OCI-LY3 (cell line): Measurements from ENCODE around the gene DBNDD1.

Experiments used
- H2AFZ ChIP-seq: fragments of 200-600, 300-600 bp; shearing (Covaris generic); 2 replicates; pipeline ENCODE4 v1.6.0; 2014; ENCODE audit warnings: antibody characterized with exemption, low read depth, low read length
- H3K27ac ChIP-seq: fragments of 200-600, 300-600 bp; sonication (generic); 2 replicates; pipeline ENCODE4 v1.5.1; 2014; ENCODE audit warnings: mild to moderate bottlenecking, low read length, moderate library complexity, mixed read lengths
- H3K27me3 ChIP-seq: fragments of 200-600, 300-600 bp; sonication (generic); 2 replicates; pipeline ENCODE4 v1.6.1; 2014; ENCODE audit warnings: low read depth, low read length, mixed read lengths
- H3K36me3 ChIP-seq: fragments of 200-600, 300-600 bp; sonication (generic); replicated peaks from 2 replicates; pipeline ENCODE3; 2014; ENCODE audit warnings: low read depth, low read length, mixed read lengths
- H3K4me1 ChIP-seq: fragments of 300-600, 200-600 bp; sonication (generic); 2 replicates; pipeline ENCODE4 v1.6.1; 2014; ENCODE audit warnings: low read length, mixed read lengths
- H3K4me2 ChIP-seq: fragments of 200-600, 300-600 bp; sonication (generic); 2 replicates; pipeline ENCODE4 v1.6.1; 2014; ENCODE audit warnings: low read length, mixed read lengths
- H3K4me3 ChIP-seq: fragments of 300-600, 200-600 bp; sonication (generic); 2 replicates; pipeline ENCODE4 v1.5.1; 2014; ENCODE audit warnings: antibody characterized with exemption, mild to moderate bottlenecking, low read length, moderate library complexity
- H3K79me2 ChIP-seq: fragments of 300-600, 200-600 bp; shearing (Covaris generic); 2 replicates; pipeline ENCODE4 v1.6.1; 2014; ENCODE audit warnings: mild to moderate bottlenecking, low read length, mixed read lengths
- H3K9ac ChIP-seq: fragments of 300-600, 200-600 bp; shearing (Covaris generic); 2 replicates; pipeline ENCODE4 v1.6.0; 2014; ENCODE audit warnings: mild to moderate bottlenecking, low read length, moderate library complexity
- H3K9me3 ChIP-seq: fragments of 200-600, 300-600 bp; shearing (Covaris generic); 2 replicates; pipeline ENCODE4 v1.6.1; 2014; ENCODE audit warnings: low read length, mixed read lengths; ENCODE audit not compliant: insufficient read depth
- H4K20me1 ChIP-seq: fragments of 200-600, 300-600 bp; sonication (generic); 2 replicates; pipeline ENCODE4 v1.6.1; 2016; ENCODE audit warnings: low read length, mixed read lengths; ENCODE audit not compliant: insufficient read depth
- EZH2phosphoT487 ChIP-seq: fragments of 200-600 bp; shearing (Covaris generic); IDR thresholded peaks from 2 replicates; pipeline ENCODE4 v1.6.1; 2018; ENCODE audit warnings: antibody characterized with exemption, mixed run types, low read depth
- TF ChIP-seq, protein P1 (sequence below): fragments of 200-600, 300-600 bp; sonication (generic); IDR thresholded peaks from 2 replicates; pipeline ENCODE4 v1.5.1; 2014; ENCODE audit warnings: antibody characterized with exemption, low read length, low read depth

Gene DBNDD1

DNA sequence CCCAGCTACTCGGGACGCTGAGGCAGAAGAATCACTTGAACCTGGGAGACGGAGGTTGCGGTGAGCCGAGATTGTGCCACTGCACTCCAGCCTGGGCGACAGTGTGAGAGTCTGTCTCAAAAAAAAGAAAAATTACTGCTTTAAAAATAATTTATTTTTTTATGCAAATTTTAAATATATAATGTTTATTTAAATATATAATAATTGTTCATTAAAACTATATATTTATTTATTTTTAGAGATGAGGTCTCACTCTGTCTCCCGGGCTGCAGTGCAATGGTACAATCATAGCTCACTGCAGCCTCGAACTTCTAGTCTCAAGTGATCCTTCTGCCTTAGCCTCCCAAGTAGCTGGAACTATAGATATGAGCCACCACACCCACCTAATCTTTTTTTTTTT lies 15.2 kb upstream of the DBNDD1 start:
- Histone ChIP-seq H3K4me1 (no peaks in the 10 kb centered on the region), H4K20me1 (0 out of 2 replicates have a peak, but pooled peaks cover 6% of the 10 kb centered on the region), H3K4me3 (no peak overlapping the region), H3K27ac (no peak overlapping the region), H3K36me3 (no peaks in the 10 kb centered on the region), H3K79me2 (no peaks in the 10 kb centered on the region), H3K4me2 (no peak overlapping the region), H2AFZ (no peak overlapping the region), H3K9me3 (no peaks in the 10 kb centered on the region), H3K27me3 (no peaks in the 10 kb centered on the region), H3K9ac (no peak overlapping the region)
- TF ChIP-seq EZH2phosphoT487: no peak
- TF ChIP-seq, protein P1, sequence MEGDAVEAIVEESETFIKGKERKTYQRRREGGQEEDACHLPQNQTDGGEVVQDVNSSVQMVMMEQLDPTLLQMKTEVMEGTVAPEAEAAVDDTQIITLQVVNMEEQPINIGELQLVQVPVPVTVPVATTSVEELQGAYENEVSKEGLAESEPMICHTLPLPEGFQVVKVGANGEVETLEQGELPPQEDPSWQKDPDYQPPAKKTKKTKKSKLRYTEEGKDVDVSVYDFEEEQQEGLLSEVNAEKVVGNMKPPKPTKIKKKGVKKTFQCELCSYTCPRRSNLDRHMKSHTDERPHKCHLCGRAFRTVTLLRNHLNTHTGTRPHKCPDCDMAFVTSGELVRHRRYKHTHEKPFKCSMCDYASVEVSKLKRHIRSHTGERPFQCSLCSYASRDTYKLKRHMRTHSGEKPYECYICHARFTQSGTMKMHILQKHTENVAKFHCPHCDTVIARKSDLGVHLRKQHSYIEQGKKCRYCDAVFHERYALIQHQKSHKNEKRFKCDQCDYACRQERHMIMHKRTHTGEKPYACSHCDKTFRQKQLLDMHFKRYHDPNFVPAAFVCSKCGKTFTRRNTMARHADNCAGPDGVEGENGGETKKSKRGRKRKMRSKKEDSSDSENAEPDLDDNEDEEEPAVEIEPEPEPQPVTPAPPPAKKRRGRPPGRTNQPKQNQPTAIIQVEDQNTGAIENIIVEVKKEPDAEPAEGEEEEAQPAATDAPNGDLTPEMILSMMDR: no peak

DNA sequence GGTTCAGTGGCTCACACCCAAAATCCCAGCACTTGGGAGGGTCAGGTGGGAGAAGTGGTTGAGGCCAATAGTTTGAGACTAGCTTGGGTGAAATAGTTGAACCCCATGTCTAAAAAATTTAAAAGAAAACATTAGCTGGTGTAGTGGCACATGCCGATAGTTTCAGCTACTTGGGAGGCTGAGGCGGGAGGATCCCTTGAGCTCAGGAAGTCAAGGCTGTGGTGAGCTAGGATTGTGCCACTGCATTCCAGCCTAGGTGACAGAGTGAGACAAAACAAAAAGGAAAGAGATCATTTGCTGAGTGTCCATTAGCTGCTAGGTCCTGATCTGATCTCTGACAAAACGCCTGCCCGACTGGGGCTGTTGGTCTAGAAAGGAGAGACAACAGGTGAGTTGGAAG lies 14.1 kb upstream of the DBNDD1 start:
- no peaks in the 10 kb centered on the region for H3K79me2 ChIP-seq
- 0 out of 2 replicates have a peak, but pooled peaks cover 6% of the 10 kb centered on the region for H4K20me1 ChIP-seq
- TF ChIP-seq EZH2phosphoT487: no peak
- TF ChIP-seq, protein P1: no peak
- H3K9me3 ChIP-seq: no peaks in the 10 kb centered on the region
- no peak overlapping the region for H3K9ac ChIP-seq
- H3K27ac ChIP-seq: no peak overlapping the region
- no peak overlapping the region for H3K4me3 ChIP-seq
- H3K4me2 ChIP-seq: no peak overlapping the region
- H2AFZ ChIP-seq: no peak overlapping the region
- H3K27me3 ChIP-seq: no peaks in the 10 kb centered on the region
- no peaks in the 10 kb centered on the region for H3K4me1 ChIP-seq
- H3K36me3 ChIP-seq: no peaks in the 10 kb centered on the region

DNA sequence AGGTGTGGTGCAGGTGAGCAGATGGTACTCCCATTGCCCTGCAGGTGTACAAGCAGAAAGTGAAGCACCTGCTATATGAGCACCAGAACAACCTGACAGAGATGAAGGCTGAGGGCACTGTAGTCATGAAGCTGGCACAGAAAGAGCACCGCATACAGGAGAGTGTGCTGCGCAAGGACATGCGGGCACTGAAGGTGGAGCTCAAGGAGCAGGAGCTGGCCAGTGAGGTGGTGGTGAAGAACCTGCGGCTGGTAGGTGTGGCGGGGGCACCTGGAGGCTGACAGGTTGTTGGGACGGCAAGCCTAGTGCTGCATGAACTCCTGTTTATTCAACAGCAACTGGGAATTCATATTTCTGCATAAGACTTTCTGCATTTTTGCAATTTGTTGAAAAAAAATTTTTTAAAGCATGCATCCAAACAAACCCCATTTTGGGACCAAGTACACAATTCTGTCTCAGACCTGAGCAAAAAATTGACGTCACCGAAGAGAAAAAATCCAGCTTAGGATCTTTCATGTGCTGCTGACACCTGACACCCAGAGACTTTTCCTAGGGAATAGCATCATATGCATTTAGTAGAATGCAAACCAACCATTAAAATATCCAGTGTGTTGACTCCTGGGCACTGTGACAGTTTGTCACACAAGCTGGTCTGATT lies 13.5 kb upstream of the DBNDD1 start:
- 0 out of 2 replicates have a peak, but pooled peaks cover 6% of the 10 kb centered on the region for H4K20me1 ChIP-seq
- H2AFZ ChIP-seq: no peak overlapping the region

DNA sequence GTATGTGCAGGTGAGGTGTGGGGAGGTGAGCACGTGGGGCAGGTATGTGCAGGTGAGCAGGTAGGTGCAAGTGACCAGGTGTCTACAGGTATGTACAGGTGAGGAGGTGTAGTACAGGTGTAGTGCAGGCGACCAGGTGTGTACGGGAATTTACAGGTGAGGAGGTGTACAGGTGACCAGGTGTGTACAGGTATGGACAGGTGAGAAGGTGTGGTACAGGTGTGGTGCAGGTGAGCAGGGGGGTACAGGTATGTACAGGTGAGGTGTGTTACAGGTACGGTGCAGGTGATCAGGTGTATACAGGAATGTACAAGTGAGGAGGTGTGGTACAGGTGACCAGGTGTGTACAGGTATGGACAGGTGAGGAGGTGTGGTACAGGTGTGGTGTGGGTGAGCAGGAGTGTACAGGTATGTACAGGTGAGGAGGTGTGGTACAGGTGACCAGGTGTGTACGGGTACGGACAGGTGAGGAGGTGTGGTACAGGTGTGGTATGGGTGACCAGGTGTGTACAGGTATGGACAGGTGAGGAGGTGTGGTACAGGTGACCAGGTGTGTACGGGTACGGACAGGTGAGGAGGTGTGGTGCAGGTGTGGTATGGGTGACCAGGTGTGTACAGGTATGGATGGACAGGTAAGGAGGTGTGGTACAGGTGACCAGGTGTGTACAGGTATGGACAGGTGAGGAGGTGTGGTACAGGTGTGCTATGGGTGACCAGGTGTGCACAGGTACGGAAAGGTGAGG lies 12.8 kb upstream of the DBNDD1 start:
- Histone ChIP-seq H3K4me3 (no peak overlapping the region), H2AFZ (no peak overlapping the region), H4K20me1 (0 out of 2 replicates have a peak, but pooled peaks cover 6% of the 10 kb centered on the region), H3K4me1 (no peaks in the 10 kb centered on the region), H3K4me2 (no peak overlapping the region), H3K36me3 (no peaks in the 10 kb centered on the region), H3K27me3 (no peaks in the 10 kb centered on the region), H3K9ac (no peak overlapping the region), H3K9me3 (no peaks in the 10 kb centered on the region), H3K79me2 (no peaks in the 10 kb centered on the region), H3K27ac (no peak overlapping the region)
- no peak for TF ChIP-seq EZH2phosphoT487
- TF ChIP-seq, protein P1: no peak

More for the DNA sequence above, 13.5 kb upstream of the DBNDD1 start:
- Histone ChIP-seq H3K4me1 (no peaks in the 10 kb centered on the region), H3K9ac (no peak overlapping the region), H3K36me3 (no peaks in the 10 kb centered on the region), H3K79me2 (no peaks in the 10 kb centered on the region), H3K27ac (no peak overlapping the region), H3K4me2 (no peak overlapping the region), H3K9me3 (no peaks in the 10 kb centered on the region), H3K4me3 (no peak overlapping the region), H3K27me3 (no peaks in the 10 kb centered on the region)
- TF ChIP-seq, protein P1: no peak
- TF ChIP-seq EZH2phosphoT487: no peak
